Measurements from ENCODE around the gene DELE1.

Gene DELE1

GRCh38 chr5:141969783-141970771, 46.4 kb downstream of the DELE1 start:
- TF ChIP-seq POLR2AphosphoS5 (IDR thresholded peaks at IDR 0.05; ENCODE audit: low read depth, low read length) (no peak), SIN3A (IDR thresholded peaks at IDR 0.05; ENCODE audit: borderline replicate concordance, insufficient read depth, low read length) (no peak), FOXP2 (optimal IDR thresholded peaks at IDR 0.05; ENCODE audit: borderline replicate concordance, extremely low read depth, extremely low read length, insufficient read depth) (no peak), REST (IDR thresholded peaks at IDR 0.05; ENCODE audit: insufficient read depth in 1 of 2, low read depth in 2 of 2, low read length in 2 of 2) (no peak), TAF1 (IDR thresholded peaks at IDR 0.05; ENCODE audit: borderline replicate concordance, insufficient read depth, low read length) (no peak)

GRCh38 chr5:141973871-141974595, 50.4 kb downstream of the DELE1 start:
- TF ChIP-seq TAF1 (IDR thresholded peaks at IDR 0.05; ENCODE audit: borderline replicate concordance, insufficient read depth, low read length) (no peak), REST (IDR thresholded peaks at IDR 0.05; ENCODE audit: insufficient read depth in 1 of 2, low read depth in 2 of 2, low read length in 2 of 2) (no peak), SIN3A (IDR thresholded peaks at IDR 0.05; ENCODE audit: borderline replicate concordance, insufficient read depth, low read length) (no peak), POLR2AphosphoS5 (IDR thresholded peaks at IDR 0.05; ENCODE audit: low read depth, low read length) (no peak), FOXP2 (optimal IDR thresholded peaks at IDR 0.05; ENCODE audit: borderline replicate concordance, extremely low read depth, extremely low read length, insufficient read depth) (no peak)

GRCh38 chr5:141976176-141976575, 52.5 kb downstream of the DELE1 start:
- no peak for TF ChIP-seq REST (IDR thresholded peaks at IDR 0.05; ENCODE audit: insufficient read depth in 1 of 2, low read depth in 2 of 2, low read length in 2 of 2)
- no peak for TF ChIP-seq POLR2AphosphoS5 (IDR thresholded peaks at IDR 0.05; ENCODE audit: low read depth, low read length)
- no peak for TF ChIP-seq SIN3A (IDR thresholded peaks at IDR 0.05; ENCODE audit: borderline replicate concordance, insufficient read depth, low read length)
- TF ChIP-seq FOXP2 (optimal IDR thresholded peaks at IDR 0.05; ENCODE audit: borderline replicate concordance, extremely low read depth, extremely low read length, insufficient read depth), result no peak
- TF ChIP-seq TAF1 (IDR thresholded peaks at IDR 0.05; ENCODE audit: borderline replicate concordance, insufficient read depth, low read length), result no peak

GRCh38 chr5:141978389-141978788, 54.7 kb downstream of the DELE1 start:
- TF ChIP-seq SIN3A (IDR thresholded peaks at IDR 0.05; ENCODE audit: borderline replicate concordance, insufficient read depth, low read length), result no peak
- no peak for TF ChIP-seq POLR2AphosphoS5 (IDR thresholded peaks at IDR 0.05; ENCODE audit: low read depth, low read length)
- TF ChIP-seq FOXP2 (optimal IDR thresholded peaks at IDR 0.05; ENCODE audit: borderline replicate concordance, extremely low read depth, extremely low read length, insufficient read depth), result no peak
- no peak for TF ChIP-seq TAF1 (IDR thresholded peaks at IDR 0.05; ENCODE audit: borderline replicate concordance, insufficient read depth, low read length)
- no peak for TF ChIP-seq REST (IDR thresholded peaks at IDR 0.05; ENCODE audit: insufficient read depth in 1 of 2, low read depth in 2 of 2, low read length in 2 of 2)

All from PFSK-1 (cell line).